Activated naive CD4-positive, alpha-beta T cell treated with anti-CD3 and anti-CD28 coated beads, Interleukin-2, amount 50 U/mL, for 16 hours (primary cell): ENCODE measurements around the gene PJVK.

ENCODE experiments used
- DNase-seq: peaks from one replicate; pipeline ENCODE4 v3.0.0-alpha.2; 2020

PJVK gene

GRCh38 chr2:178484245-178485041 is 33.3 kb downstream of the PJVK start:
- DNase-seq: no peak

- DNase-seq: no peak
Observed at GRCh38 chr2:178485356-178485755, 34.2 kb downstream of the PJVK start.

- no peak for DNase-seq
Observed at GRCh38 chr2:178491612-178492011, 40.4 kb downstream of the PJVK start.

- DNase-seq: no peak
Observed at GRCh38 chr2:178496049-178496448, 44.9 kb downstream of the PJVK start.

- no peak for DNase-seq
Observed at GRCh38 chr2:178498137-178498536, 47.0 kb downstream of the PJVK start.

- no peak for DNase-seq
Observed at GRCh38 chr2:178499640-178500039, 48.5 kb downstream of the PJVK start.

- no peak for DNase-seq
Observed at GRCh38 chr2:178502751-178503150, 51.6 kb downstream of the PJVK start.

GRCh38 chr2:178506101-178506500 is 54.9 kb downstream of the PJVK start:
- DNase-seq: no peak

- no peak for DNase-seq
Observed at GRCh38 chr2:178506524-178506923, 55.3 kb downstream of the PJVK start.

GRCh38 chr2:178506949-178507348 is 55.8 kb downstream of the PJVK start:
- DNase-seq: no peak

- no peak for DNase-seq
Observed at GRCh38 chr2:178508646-178509045, 57.5 kb downstream of the PJVK start.

GRCh38 chr2:178510384-178510783 is 59.2 kb downstream of the PJVK start:
- DNase-seq: no peak
